Neural progenitor cell (in vitro differentiated cells): Measurements from ENCODE around the gene NKD1. TPM values are rescaled to one million over a fixed set of nuclear protein-coding genes. Genes with fewer than 3 reads are reported as not detected.

Experiments used
- DNase-seq: peaks from one replicate; pipeline ENCODE4 v3.0.0-alpha.2; 2016; ENCODE audit warnings: low spot score
- H2AFZ ChIP-seq: fragments of 200-600 bp; sonication (generic); replicated peaks from 2 replicates; pipeline ENCODE4 v1.6.1; 2016; ENCODE audit warnings: antibody characterized with exemption
- H3F3A ChIP-seq: fragments of 200-600 bp; sonication (generic); 2 replicates; pipeline ENCODE4 v1.6.1; 2016; ENCODE audit warnings: antibody characterized with exemption, low read depth
- H3K27ac ChIP-seq: fragments of 200-600 bp; sonication (generic); 2 replicates; pipeline ENCODE4 v1.5.1; 2016; ENCODE audit warnings: mild to moderate bottlenecking
- H3K27me3 ChIP-seq: fragments of 200-600 bp; sonication (generic); 2 replicates; pipeline ENCODE4 v1.6.1; 2016; ENCODE audit warnings: mild to moderate bottlenecking, moderate library complexity
- H3K36me3 ChIP-seq: fragments of 200-600 bp; sonication (generic); 2 replicates; pipeline ENCODE4 v1.5.1; 2016
- H3K4me1 ChIP-seq: fragments of 200-600 bp; sonication (generic); 2 replicates; pipeline ENCODE4 v1.6.1; 2016; ENCODE audit warnings: mixed run types
- H3K4me2 ChIP-seq: fragments of 200-600 bp; sonication (generic); 2 replicates; pipeline ENCODE4 v1.6.1; 2016
- H3K4me3 ChIP-seq: fragments of 200-600 bp; sonication (generic); 2 replicates; pipeline ENCODE4 v1.5.1; 2016
- H3K79me2 ChIP-seq: fragments of 200-600 bp; sonication (generic); 2 replicates; pipeline ENCODE4 v1.6.1; 2016; ENCODE audit warnings: low read depth
- H3K9ac ChIP-seq: fragments of 200-600 bp; sonication (generic); 2 replicates; pipeline ENCODE4 v1.6.1; 2016
- H3K9me3 ChIP-seq: fragments of 200-600 bp; sonication (generic); 2 replicates; pipeline ENCODE4 v1.5.1; 2016; ENCODE audit warnings: low read depth
- H4K20me1 ChIP-seq: fragments of 200-600 bp; sonication (generic); 2 replicates; pipeline ENCODE4 v1.6.1; 2016; ENCODE audit warnings: low read depth
- H3K27ac Mint-ChIP-seq: 3 replicates; pipeline ENCODE4 v1.8.0; 2021; ENCODE audit warnings: mixed read lengths
- H3K27me3 Mint-ChIP-seq: 2 replicates; pipeline ENCODE4 v1.8.0; 2022; ENCODE audit warnings: low read depth, mild to moderate bottlenecking, inconsistent platforms, moderate library complexity, mixed read lengths; ENCODE audit not compliant: insufficient read depth
- H3K36me3 Mint-ChIP-seq: 3 replicates; pipeline ENCODE4 v1.8.0; 2021; ENCODE audit warnings: mixed read lengths
- H3K4me1 Mint-ChIP-seq: 3 replicates; pipeline ENCODE4 v1.8.0; 2021; ENCODE audit warnings: mixed read lengths
- H3K4me3 Mint-ChIP-seq: 3 replicates; pipeline ENCODE4 v1.8.0; 2021; ENCODE audit warnings: mild to moderate bottlenecking, moderate library complexity, mixed read lengths
- H3K9me3 Mint-ChIP-seq: 3 replicates; pipeline ENCODE4 v1.8.0; 2020; ENCODE audit warnings: mixed read lengths
- CTCF ChIP-seq: fragments of 200-600 bp; sonication (generic); IDR thresholded peaks from 2 replicates; pipeline ENCODE4 v1.5.1; 2017; ENCODE audit warnings: antibody characterized with exemption, mild to moderate bottlenecking
- EZH2 ChIP-seq: fragments of 200-600 bp; sonication (generic); IDR thresholded peaks from 2 replicates; pipeline ENCODE4 v1.6.1; 2017; ENCODE audit warnings: antibody characterized with exemption, mild to moderate bottlenecking, moderate library complexity
- EZH2phosphoT487 ChIP-seq: fragments of 200-600 bp; sonication (generic); IDR thresholded peaks from 2 replicates; pipeline ENCODE4 v1.6.1; 2017; ENCODE audit warnings: antibody characterized with exemption
- total RNA-seq: library from RNA; depleted of rRNA; stranded (reverse); fragments of >200 nt; gene quantifications from 2 replicates; pipeline ENCODE4 v1.2.3, GENCODE V29; 2015; ENCODE audit warnings: low replicate concordance

NKD1 gene
- total RNA-seq, 1 donor from 2014 or later = 5.3 TPM

- H3K4me1 ChIP-seq = peaks cover 7% of the 10 kb centered on the region
Observed at GRCh38 chr16:50572700-50573099, 24.5 kb downstream of the NKD1 start.

GRCh38 chr16:50573279-50573678 is 25.1 kb downstream of the NKD1 start:
- no peak overlapping the region for H3K4me3 Mint-ChIP-seq
- Histone ChIP-seq H2AFZ (no peak overlapping the region), H3K4me2 (no peak overlapping the region), H3K27ac (no peak overlapping the region), H3K9me3 (no peaks in the 10 kb centered on the region), H3K79me2 (no peaks in the 10 kb centered on the region), H4K20me1 (no peaks in the 10 kb centered on the region), H3F3A (no peaks in the 10 kb centered on the region), H3K4me1 (peaks cover 7% of the 10 kb centered on the region), H3K27me3 (no peaks in the 10 kb centered on the region), H3K4me3 (no peak overlapping the region), H3K36me3 (no peaks in the 10 kb centered on the region), H3K9ac (no peak overlapping the region)
- no peaks in the 10 kb centered on the region for H3K9me3 Mint-ChIP-seq
- DNase-seq = no peak
- peak overlapping the region; percentile 27 for H3K27ac Mint-ChIP-seq
- H3K27me3 Mint-ChIP-seq = peaks cover under 1% of the 10 kb centered on the region
- no peak for TF ChIP-seq CTCF
- no peak for TF ChIP-seq EZH2phosphoT487
- TF ChIP-seq EZH2 = no peak
- H3K36me3 Mint-ChIP-seq = peaks cover 17% of the 10 kb centered on the region
- H3K4me1 Mint-ChIP-seq = peaks cover 46% of the 10 kb centered on the region

More at GRCh38 chr16:50572700-50573099, 24.5 kb downstream of the NKD1 start:
- H3K9ac ChIP-seq = no peak overlapping the region
- H3K27me3 ChIP-seq = no peaks in the 10 kb centered on the region
- Mint-ChIP-seq H3K27ac (no peak overlapping the region), H3K27me3 (no peaks in the 10 kb centered on the region), H3K4me1 (peaks cover 51% of the 10 kb centered on the region), H3K4me3 (no peak overlapping the region), H3K36me3 (peaks cover 14% of the 10 kb centered on the region), H3K9me3 (no peaks in the 10 kb centered on the region)
- no peaks in the 10 kb centered on the region for H3F3A ChIP-seq
- H3K9me3 ChIP-seq = no peaks in the 10 kb centered on the region
- no peak for TF ChIP-seq EZH2
- TF ChIP-seq EZH2phosphoT487 = no peak
- TF ChIP-seq CTCF = no peak
- no peak overlapping the region for H2AFZ ChIP-seq
- no peaks in the 10 kb centered on the region for H4K20me1 ChIP-seq
- no peak overlapping the region for H3K4me3 ChIP-seq
- no peaks in the 10 kb centered on the region for H3K79me2 ChIP-seq
- no peak for DNase-seq
- H3K27ac ChIP-seq = no peak overlapping the region
- H3K4me2 ChIP-seq = no peak overlapping the region
- no peaks in the 10 kb centered on the region for H3K36me3 ChIP-seq

GRCh38 chr16:50573947-50574744 is 25.9 kb downstream of the NKD1 start:
- Histone ChIP-seq H3K27me3 (no peaks in the 10 kb centered on the region), H3K4me3 (no peak overlapping the region), H3K4me2 (no peak overlapping the region), H4K20me1 (no peaks in the 10 kb centered on the region), H3K36me3 (no peaks in the 10 kb centered on the region), H3K27ac (no peak overlapping the region), H3K9ac (no peak overlapping the region), H3K9me3 (no peaks in the 10 kb centered on the region), H3K79me2 (no peaks in the 10 kb centered on the region), H2AFZ (no peak overlapping the region), H3F3A (no peaks in the 10 kb centered on the region), H3K4me1 (peaks cover 7% of the 10 kb centered on the region)
- no peak for DNase-seq
- no peaks in the 10 kb centered on the region for H3K9me3 Mint-ChIP-seq
- H3K27me3 Mint-ChIP-seq = peaks cover 5% of the 10 kb centered on the region
- peaks cover 19% of the 10 kb centered on the region for H3K36me3 Mint-ChIP-seq
- no peak overlapping the region for H3K4me3 Mint-ChIP-seq
- no peak for TF ChIP-seq EZH2
- TF ChIP-seq CTCF = no peak
- no peak for TF ChIP-seq EZH2phosphoT487
- H3K27ac Mint-ChIP-seq = peak overlapping the region; percentile 63
- H3K4me1 Mint-ChIP-seq = peaks cover 41% of the 10 kb centered on the region
